DMS79 treated with DMSO at 0.1 percent for 48 hours (cell line): ENCODE measurements around the gene CD9.
"Not testable (repeated sequence)": the region's sequence is repeated elsewhere in the genome, so short reads cannot be mapped to it uniquely, and the experiment has no call there.

ENCODE experiments used
- DNase-seq: peaks from one replicate; lab custom pipeline; 2025; lab: John Stamatoyannopoulos, UW

Gene CD9

GRCh38 chr12:6180268-6181051 is 19.7 kb upstream of the CD9 start:
- no peak for DNase-seq

- no peak for DNase-seq
These were observed 19.0 kb upstream of the CD9 start for GRCh38 chr12:6181166-6181565.

GRCh38 chr12:6181583-6182278 is 18.5 kb upstream of the CD9 start:
- no peak for DNase-seq

GRCh38 chr12:6182279-6182898 is 17.8 kb upstream of the CD9 start:
- peak; percentile 89 for DNase-seq

GRCh38 chr12:6183689-6184428 is 16.3 kb upstream of the CD9 start:
- peak; percentile 15 for DNase-seq

GRCh38 chr12:6185961-6186827 is 14.0 kb upstream of the CD9 start:
- DNase-seq: no peak

- DNase-seq: no peak
These were observed 12.0 kb upstream of the CD9 start for GRCh38 chr12:6187948-6188793.

- DNase-seq: peak; percentile 68
These were observed 11.2 kb upstream of the CD9 start for GRCh38 chr12:6189028-6189427.

- not testable (repeated sequence) for DNase-seq
These were observed 10.1 kb upstream of the CD9 start for GRCh38 chr12:6189952-6190598.

GRCh38 chr12:6190767-6191530 is 9.3 kb upstream of the CD9 start:
- not testable (repeated sequence) for DNase-seq

- no peak for DNase-seq
These were observed 7.4 kb upstream of the CD9 start for GRCh38 chr12:6192604-6193380.

- peak; percentile 27 for DNase-seq
These were observed 6.1 kb upstream of the CD9 start for GRCh38 chr12:6193853-6194815.

- DNase-seq: peak; percentile 77
These were observed 4.3 kb upstream of the CD9 start for GRCh38 chr12:6195665-6196535.

- DNase-seq: no peak
These were observed 2.1 kb upstream of the CD9 start for GRCh38 chr12:6198051-6198450.

GRCh38 chr12:6198556-6198955 is 1.6 kb upstream of the CD9 start:
- DNase-seq: no peak

- DNase-seq: no peak
These were observed 1.1 kb upstream of the CD9 start for GRCh38 chr12:6198985-6199530.
